BLaER1 (cell line): ENCODE data around the gene PLEKHA7.
"Not testable (repeated sequence)": the region's sequence is repeated elsewhere in the genome, so short reads cannot be mapped to it uniquely, and the experiment has no call there.

Experiments used
- H3K27ac ChIP-seq: shearing (Covaris generic); formaldehyde crosslinking; 2 replicates; pipeline ENCODE4 v1.8.1; 2022
- H3K27me3 ChIP-seq: shearing (Covaris generic); formaldehyde crosslinking; 2 replicates; pipeline ENCODE4 v1.8.1; 2022
- H3K36me3 ChIP-seq: shearing (Covaris generic); formaldehyde crosslinking; 2 replicates; pipeline ENCODE4 v1.8.1; 2022
- H3K4me1 ChIP-seq: shearing (Covaris generic); formaldehyde crosslinking; 2 replicates; pipeline ENCODE4 v1.8.1; 2022
- H3K4me2 ChIP-seq: shearing (Covaris generic); formaldehyde crosslinking; 2 replicates; pipeline ENCODE4 v1.8.1; 2022
- H3K4me3 ChIP-seq: shearing (Covaris generic); formaldehyde crosslinking; 2 replicates; pipeline ENCODE4 v1.8.1; 2022
- H3K9ac ChIP-seq: shearing (Covaris generic); formaldehyde crosslinking; 2 replicates; pipeline ENCODE4 v1.8.1; 2022
- H3K9me3 ChIP-seq: shearing (Covaris generic); formaldehyde crosslinking; 2 replicates; pipeline ENCODE4 v1.8.1; 2022
- H4K20me1 ChIP-seq: shearing (Covaris generic); formaldehyde crosslinking; 2 replicates; pipeline ENCODE4 v1.8.1; 2022
- Cebpa-rat ChIP-seq: shearing (Covaris generic); IDR thresholded peaks from 2 replicates; pipeline ENCODE4 v1.8.1; 2022

PLEKHA7 gene

DNA sequence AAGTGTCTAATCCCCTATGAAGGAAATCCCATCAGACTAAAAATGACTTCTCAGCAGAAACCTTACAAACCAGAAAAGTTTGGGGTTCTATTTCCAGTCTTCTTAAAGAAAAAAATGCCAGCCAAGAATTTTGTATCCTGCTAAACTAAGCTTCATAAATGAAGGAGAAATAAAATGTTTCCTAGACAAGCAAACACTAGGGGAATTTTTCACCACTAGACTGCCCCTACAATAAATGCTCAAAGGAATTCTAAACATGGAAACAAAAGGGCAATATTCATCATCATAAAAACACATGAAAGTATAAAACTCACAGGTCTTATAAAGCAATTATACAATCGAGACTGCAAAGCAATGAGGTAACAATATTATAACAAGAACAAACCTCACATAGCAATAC is 124.3 kb downstream of the PLEKHA7 start:
- no peak for TF ChIP-seq Cebpa-rat

DNA sequence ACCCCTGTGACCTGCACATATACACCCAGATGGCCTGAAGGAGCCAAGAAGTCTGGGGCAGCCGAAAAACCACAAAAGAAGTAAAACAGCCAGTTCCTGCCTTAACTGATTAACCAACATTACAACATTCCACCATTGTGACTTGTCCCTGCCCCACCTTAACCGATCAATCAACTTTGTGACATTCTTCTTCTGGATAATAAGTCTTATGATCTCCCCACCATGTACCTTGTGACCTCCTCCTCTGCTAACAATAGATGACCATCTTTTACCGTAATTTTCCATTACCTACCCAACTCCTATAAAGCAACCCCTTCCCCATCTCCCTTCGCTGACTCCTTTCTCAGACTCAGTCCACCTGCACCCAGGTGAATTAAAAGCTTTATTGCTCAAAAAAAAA is 125.2 kb downstream of the PLEKHA7 start:
- not testable (repeated sequence) for H3K36me3 ChIP-seq, H3K4me2 ChIP-seq, H3K4me3 ChIP-seq, H3K27ac ChIP-seq, H3K27me3 ChIP-seq, H3K9ac ChIP-seq, H3K4me1 ChIP-seq, H4K20me1 ChIP-seq
- peaks cover 30% of the 10 kb centered on the region for H3K9me3 ChIP-seq

More for the DNA sequence above, 124.3 kb downstream of the PLEKHA7 start:
- Histone ChIP-seq H3K27ac (no peak overlapping the region), H3K4me2 (no peak overlapping the region), H3K9ac (no peak overlapping the region), H3K9me3 (peaks cover 30% of the 10 kb centered on the region), H3K4me3 (no peak overlapping the region), H3K4me1 (no peaks in the 10 kb centered on the region), H3K27me3 (no peaks in the 10 kb centered on the region), H4K20me1 (no peaks in the 10 kb centered on the region), H3K36me3 (no peaks in the 10 kb centered on the region)

DNA sequence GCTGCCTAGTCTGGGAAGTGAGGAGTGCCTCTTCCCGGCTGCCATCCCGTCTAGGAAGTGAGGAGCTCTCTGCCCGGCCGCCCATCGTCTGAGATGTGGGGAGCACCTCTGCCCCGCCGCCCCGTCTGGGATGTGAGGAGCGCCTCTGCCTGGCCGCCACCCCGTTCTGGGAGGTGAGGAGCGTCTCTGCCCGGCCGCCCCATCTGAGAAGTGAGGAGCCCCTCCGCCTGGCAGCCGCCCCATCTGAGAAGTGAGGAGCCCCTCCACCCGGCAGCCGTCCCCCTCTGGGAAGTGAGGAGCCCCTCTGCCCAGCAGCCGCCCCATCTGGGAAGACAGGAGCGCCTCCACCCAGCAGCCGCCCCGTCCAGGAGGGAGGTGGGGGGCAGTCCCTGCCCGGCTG is 126.3 kb downstream of the PLEKHA7 start:
- H3K4me1 ChIP-seq, H3K27ac ChIP-seq, H3K4me3 ChIP-seq, H3K36me3 ChIP-seq, H3K4me2 ChIP-seq, H3K9ac ChIP-seq, H3K27me3 ChIP-seq, H4K20me1 ChIP-seq: not testable (repeated sequence)
- peaks cover 30% of the 10 kb centered on the region for H3K9me3 ChIP-seq

DNA sequence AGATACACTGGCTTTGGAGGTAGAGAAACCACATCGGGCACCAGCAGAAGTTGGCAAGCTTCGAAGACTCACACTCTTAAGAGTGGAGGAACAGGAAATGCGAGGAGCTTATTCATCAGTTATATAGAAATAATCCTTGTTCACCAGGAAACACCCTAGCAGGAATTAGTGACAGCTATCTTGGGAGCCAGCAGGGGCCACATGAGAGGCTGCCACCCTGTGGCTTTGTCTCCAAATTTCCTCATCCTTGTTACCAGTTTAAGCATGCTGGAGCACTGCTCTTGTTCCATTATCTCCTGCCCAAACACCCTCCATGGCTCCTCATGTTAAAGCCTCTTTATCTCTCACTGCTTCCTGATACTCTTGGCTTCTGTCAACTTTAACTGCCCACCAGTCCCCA is 131.0 kb downstream of the PLEKHA7 start:
- no peaks in the 10 kb centered on the region for H3K27me3 ChIP-seq
- H3K4me1 ChIP-seq, result no peaks in the 10 kb centered on the region
- no peak for TF ChIP-seq Cebpa-rat
- H3K27ac ChIP-seq, result no peak overlapping the region
- peaks cover 10% of the 10 kb centered on the region for H3K9me3 ChIP-seq
- H4K20me1 ChIP-seq, result no peaks in the 10 kb centered on the region
- no peaks in the 10 kb centered on the region for H3K36me3 ChIP-seq
- no peak overlapping the region for H3K9ac ChIP-seq
- H3K4me3 ChIP-seq, result no peak overlapping the region
- no peak overlapping the region for H3K4me2 ChIP-seq

DNA sequence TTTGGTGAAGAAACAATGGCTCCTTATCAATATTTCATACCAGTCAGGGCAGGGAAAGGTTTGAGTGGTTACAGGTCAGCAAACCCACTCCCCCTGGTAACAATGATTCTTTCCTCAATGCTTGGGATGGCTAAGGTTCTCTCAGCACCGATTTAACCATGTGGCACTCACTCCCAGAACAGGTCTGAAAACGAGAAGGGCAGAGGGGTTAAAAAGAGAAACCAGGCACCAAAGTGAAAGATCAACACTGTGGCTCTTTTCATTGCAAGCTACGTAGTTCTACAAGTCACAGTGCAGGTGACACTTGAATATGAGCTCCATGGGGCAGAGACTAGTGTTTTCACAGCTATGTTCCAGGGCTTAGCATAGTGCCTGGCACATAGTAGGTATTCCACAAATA is 132.4 kb downstream of the PLEKHA7 start:
- no peak overlapping the region for H3K27ac ChIP-seq

DNA sequence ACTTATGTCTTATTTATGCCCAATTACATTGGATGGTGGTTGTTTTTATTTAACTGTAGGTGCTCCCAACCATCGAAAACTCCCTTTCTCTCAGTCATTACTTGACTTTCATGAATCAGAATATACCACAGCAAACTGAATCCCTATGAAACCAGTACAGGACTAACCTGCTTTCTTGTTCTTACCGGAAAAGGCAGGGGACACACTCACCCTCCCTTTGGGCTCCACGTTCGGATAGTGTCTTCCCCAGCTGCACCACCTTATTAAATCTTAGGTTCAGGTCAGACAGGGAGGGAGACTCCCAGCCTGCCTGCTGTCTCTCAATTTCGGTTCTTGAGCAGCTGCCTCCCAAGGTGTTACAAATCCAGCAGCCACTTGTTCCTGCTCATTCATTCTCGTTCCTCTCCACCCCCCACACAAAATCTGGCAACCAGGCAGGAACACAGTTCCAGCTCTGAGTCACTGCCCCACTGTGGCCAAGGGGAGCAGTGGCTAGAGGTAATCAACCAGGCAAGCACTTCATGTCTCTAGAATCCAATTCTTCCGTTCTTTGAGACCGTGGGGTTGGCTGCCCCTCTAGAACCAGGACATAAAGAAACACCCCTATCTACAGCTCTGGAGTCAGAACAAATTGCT is 133.0 kb downstream of the PLEKHA7 start:
- Histone ChIP-seq H3K4me2 (no peak overlapping the region), H3K9me3 (no peaks in the 10 kb centered on the region), H3K9ac (no peak overlapping the region), H3K27ac (no peak overlapping the region), H3K4me1 (no peaks in the 10 kb centered on the region), H3K36me3 (no peaks in the 10 kb centered on the region), H4K20me1 (no peaks in the 10 kb centered on the region), H3K27me3 (no peaks in the 10 kb centered on the region), H3K4me3 (no peak overlapping the region)
- TF ChIP-seq Cebpa-rat, result no peak

More for the DNA sequence above, 132.4 kb downstream of the PLEKHA7 start:
- Histone ChIP-seq H3K27me3 (no peaks in the 10 kb centered on the region), H4K20me1 (no peaks in the 10 kb centered on the region), H3K36me3 (no peaks in the 10 kb centered on the region), H3K9me3 (no peaks in the 10 kb centered on the region), H3K4me1 (no peaks in the 10 kb centered on the region), H3K4me3 (no peak overlapping the region), H3K9ac (no peak overlapping the region), H3K4me2 (no peak overlapping the region)
- TF ChIP-seq Cebpa-rat, result no peak

DNA sequence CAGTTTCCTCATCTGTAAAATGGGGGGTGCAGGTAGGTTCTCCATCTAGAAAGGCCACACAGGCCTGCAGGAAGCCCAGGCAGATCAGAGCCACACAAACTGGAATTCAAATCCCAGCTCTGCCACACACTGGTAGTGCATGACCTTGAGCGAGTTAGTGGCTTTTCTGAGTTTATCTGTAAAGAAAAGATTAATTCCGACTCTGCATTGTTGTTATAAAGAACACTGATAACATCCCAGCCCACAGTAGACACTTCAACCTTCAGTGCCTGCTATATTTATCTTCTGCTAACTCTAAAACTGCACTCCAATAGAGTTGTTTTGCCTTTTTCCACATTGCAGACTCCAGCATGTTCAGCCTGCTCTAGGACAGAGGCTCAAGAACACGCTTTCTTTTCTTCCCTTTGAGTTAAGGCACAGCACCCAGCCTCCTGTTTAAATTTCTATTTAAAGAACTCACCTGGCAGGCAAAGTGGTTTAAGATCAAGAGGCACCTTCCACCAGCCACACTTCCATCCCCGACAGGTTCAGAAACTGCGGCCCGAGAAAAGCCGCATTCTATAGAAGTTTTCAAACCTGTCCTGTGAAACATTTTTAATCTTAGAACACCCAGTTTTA is 133.9 kb downstream of the PLEKHA7 start:
- no peaks in the 10 kb centered on the region for H4K20me1 ChIP-seq
- no peak overlapping the region for H3K4me2 ChIP-seq
- H3K4me1 ChIP-seq, result no peaks in the 10 kb centered on the region
- H3K36me3 ChIP-seq, result no peaks in the 10 kb centered on the region
- H3K4me3 ChIP-seq, result no peak overlapping the region
- no peaks in the 10 kb centered on the region for H3K27me3 ChIP-seq
- H3K9ac ChIP-seq, result no peak overlapping the region
- H3K9me3 ChIP-seq, result no peaks in the 10 kb centered on the region
- H3K27ac ChIP-seq, result no peak overlapping the region
- TF ChIP-seq Cebpa-rat, result no peak

DNA sequence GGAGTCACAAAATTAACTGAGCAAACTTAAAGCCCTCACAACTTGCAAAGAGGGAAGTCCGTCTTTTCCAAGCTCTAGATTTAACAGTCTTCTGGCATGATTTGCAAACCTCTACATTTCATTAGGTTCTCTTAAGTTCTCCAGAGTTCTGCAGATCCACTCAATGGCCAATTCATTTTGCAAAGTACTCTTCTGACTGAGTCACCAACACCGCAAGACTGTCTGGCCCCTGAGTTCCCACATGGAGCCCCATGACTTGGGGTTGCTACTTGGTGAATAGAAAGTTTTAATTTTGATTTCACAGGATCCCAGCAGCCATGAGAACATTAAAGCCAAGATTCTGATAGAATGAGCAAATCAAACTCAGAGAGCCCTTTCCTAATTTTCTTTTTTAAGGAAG is 134.5 kb downstream of the PLEKHA7 start:
- no peak overlapping the region for H3K9ac ChIP-seq
- no peak overlapping the region for H3K27ac ChIP-seq
- no peaks in the 10 kb centered on the region for H3K27me3 ChIP-seq
- no peak overlapping the region for H3K4me2 ChIP-seq
- no peaks in the 10 kb centered on the region for H4K20me1 ChIP-seq
- no peak for TF ChIP-seq Cebpa-rat
- H3K36me3 ChIP-seq, result no peaks in the 10 kb centered on the region
- no peaks in the 10 kb centered on the region for H3K4me1 ChIP-seq
- no peak overlapping the region for H3K4me3 ChIP-seq
- H3K9me3 ChIP-seq, result no peaks in the 10 kb centered on the region

DNA sequence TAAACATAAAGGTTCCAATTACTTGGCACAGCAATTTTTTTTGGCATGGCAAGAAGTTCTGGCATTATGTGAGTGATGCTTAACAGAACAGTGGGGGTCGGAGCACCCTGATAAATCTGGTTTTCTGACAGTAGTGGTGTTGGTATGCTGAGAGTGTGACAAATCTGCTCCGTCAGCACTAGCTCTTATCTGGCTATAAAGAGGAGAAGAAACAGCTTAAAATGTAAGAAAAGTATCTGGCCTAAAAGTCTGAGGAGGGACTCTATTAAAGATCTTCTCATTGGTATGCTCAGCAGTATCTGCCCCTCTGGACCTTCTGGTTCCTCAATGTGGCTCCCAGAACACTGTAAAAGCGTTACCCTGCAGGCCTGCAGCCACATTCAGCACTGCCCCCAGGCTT is 137.4 kb downstream of the PLEKHA7 start:
- Histone ChIP-seq H3K9ac (no peak overlapping the region), H3K27ac (no peak overlapping the region), H3K36me3 (no peaks in the 10 kb centered on the region), H3K27me3 (no peaks in the 10 kb centered on the region), H3K9me3 (no peaks in the 10 kb centered on the region), H3K4me2 (no peak overlapping the region), H3K4me1 (no peaks in the 10 kb centered on the region), H3K4me3 (no peak overlapping the region), H4K20me1 (no peaks in the 10 kb centered on the region)
- no peak for TF ChIP-seq Cebpa-rat

DNA sequence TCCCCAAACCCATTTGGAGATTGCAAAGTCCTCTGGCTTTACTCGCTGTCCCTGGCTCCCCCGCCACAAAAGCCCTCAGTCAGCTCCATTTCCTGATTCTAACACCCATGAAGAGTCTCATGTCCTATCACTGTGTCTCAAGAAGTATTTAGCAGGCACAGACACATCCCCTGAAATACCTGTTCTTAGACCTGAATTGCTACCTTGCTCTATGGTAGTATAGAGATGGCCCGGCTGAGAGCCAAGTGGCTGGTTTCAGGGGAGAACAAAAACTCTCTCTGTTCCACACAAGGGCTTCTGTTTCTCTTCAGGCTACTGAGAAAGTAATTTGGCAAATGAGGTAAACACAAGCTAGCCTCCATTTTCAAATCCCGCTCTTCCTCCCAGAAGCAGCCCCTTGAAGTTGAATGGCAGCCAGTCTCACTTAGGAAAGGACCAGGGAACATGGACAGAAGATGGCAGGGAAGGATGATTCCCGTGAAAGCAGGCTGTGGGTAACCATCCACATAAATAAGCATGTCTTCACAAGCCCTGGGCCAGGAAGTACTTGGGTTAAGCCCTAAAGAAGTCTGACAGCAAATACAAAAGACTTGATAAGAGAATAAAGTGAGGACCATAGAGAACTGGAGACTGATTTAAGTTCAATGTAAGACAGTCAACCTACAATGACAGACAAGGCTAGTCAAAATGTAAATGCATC is 138.0 kb downstream of the PLEKHA7 start:
- Histone ChIP-seq H3K9ac (no peak overlapping the region), H3K9me3 (no peaks in the 10 kb centered on the region), H3K4me3 (no peak overlapping the region), H3K27ac (no peak overlapping the region), H3K27me3 (no peaks in the 10 kb centered on the region), H3K4me1 (no peaks in the 10 kb centered on the region), H3K4me2 (no peak overlapping the region), H4K20me1 (no peaks in the 10 kb centered on the region), H3K36me3 (no peaks in the 10 kb centered on the region)
- TF ChIP-seq Cebpa-rat, result no peak
